HG03565 (cell line): Measurements from ENCODE around the gene LHFPL2.
"Not testable (repeated sequence)": the region's sequence is repeated elsewhere in the genome, so short reads cannot be mapped to it uniquely, and the experiment has no call there.

ENCODE experiments used
- ATAC-seq: cut with Tn5 transposase; IDR thresholded peaks from one replicate; pipeline ENCODE4 v1.9.1; 2021; ENCODE audit warnings: mild to moderate bottlenecking, moderate library complexity; ENCODE audit not compliant: unreplicated experiment

The LHFPL2 gene

DNA sequence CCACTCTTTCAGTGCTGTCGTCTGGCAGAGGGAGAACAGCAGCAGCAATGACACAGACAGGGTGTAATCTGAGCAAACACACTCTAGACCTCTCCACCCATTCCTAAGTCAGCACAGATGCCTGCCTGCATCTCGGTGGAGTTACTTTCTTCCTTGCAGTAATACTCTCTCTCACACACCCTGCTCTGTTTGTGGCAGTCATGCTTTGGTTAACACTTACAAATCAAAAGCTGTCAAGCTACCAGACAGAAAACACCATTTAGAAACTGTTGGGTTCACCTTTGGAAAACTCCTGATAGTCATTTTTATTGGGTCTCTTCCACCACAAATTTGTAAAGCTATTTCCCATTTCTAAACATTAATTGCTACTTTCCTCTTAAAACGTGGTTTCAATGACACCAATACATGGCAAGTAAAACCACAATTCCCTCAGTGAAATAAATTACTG, 27.3 kb downstream of the LHFPL2 start:
- no peak for ATAC-seq

DNA sequence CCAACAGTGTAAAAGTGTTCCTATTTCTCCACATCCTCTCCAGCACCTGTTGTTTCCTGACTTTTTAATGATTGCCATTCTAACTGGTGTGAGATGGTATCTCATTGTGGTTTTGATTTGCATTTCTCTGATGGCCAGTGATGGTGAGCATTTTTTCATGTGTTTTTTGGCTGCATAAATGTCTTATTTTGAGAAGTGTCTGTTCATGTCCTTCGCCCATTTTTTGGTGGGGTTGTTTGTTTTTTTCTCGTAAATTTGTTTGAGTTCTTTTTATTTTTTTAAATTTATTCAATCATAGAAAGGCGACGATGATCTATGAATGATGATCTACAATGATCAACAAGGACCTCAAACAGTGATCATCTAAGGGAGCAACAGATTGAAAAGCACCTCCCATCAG, 28.5 kb downstream of the LHFPL2 start:
- ATAC-seq, result not testable (repeated sequence)

DNA sequence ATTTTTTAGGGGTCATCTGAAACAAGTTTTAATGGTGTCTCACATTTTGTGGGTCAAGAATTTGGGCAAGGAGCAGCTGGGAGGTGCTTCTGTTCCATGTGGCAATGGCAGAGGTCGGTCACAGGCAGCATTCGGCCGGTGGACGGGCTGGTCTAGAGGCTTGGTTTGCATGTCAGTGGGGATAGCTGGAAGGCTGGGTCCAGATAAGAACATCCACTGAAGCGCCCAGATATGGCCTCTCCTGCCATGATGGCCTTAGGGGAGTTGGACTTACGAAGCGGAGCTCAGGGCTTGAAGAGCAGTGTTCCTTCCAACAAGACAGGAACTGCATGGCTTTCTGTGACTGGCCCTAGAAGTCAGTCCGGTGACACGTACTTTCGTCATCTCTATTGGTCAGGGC, 30.3 kb downstream of the LHFPL2 start:
- no peak for ATAC-seq

DNA sequence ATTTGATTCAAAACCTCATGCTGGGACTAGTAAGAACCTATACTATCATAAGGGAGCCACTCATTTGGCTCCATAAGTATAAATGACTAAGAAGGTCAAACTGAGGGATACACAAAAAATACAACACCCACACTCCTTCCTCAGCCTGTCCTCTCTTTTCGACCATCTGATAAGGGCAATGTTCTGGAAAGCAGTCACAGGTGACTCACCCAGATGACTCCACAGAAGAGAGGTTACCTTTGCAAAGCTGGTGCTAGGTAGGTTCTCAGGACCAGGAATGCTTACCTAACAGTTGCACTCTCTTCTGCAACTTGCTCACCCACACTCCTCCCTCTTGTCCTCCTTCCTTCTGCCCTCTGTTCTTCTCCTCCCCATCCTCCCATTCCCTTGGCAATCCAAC, 32.9 kb downstream of the LHFPL2 start:
- ATAC-seq, result no peak

DNA sequence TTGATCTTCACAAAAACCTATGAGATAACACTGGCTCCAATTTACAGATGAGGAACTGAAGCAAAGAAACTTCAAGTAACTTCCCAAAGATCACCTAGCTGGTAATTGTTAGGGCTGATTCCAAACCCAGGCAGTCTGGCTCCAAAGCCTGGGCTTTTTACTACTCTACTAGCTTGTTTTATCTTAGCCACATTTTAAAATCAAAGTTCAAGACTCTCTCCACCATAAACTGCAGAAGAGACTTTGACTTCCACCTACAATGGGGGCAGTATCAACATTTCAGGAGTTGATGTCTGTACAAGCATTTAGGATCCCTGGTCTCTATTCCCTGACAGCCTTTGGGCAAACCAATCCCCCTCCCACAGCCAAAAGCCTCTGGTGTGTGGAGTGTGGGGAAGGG, 33.8 kb downstream of the LHFPL2 start:
- no peak for ATAC-seq

DNA sequence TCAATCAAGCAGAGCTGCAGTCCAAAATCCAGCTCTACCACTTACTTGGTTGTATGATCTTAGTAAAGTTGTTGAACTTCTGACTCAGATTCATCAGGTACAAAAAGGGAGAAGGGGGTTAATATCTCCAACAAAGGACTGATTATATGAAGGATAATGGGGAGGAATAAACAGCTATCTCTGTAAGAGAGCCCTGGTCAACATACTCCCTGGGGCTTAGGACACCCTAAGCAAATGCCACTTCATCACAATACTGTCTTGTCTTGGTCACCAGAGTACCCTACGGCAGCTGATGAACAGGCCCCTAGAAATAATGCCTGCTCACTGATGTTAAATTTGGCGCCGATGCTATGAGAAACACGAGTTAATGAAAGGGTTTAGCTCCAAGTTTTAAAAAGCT, 34.8 kb downstream of the LHFPL2 start:
- ATAC-seq, result no peak

DNA sequence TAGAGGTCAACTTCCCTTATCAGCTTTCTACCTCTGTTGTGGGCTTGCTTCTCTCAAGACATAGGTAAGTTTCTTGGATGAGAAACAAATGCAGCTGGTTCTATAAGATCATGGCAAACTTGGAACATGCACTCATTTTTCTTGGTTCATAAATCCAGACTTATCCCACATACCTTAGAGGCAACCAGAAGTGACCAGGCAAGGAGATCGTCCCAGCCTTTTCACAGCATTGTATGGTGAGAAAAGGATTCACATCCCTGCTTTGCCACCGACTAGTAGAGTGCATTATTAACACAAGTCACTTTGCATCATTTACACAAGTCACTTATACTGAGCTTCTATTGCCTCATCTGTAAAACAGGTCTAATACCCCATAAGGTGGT, 35.4 kb downstream of the LHFPL2 start:
- ATAC-seq, result no peak

DNA sequence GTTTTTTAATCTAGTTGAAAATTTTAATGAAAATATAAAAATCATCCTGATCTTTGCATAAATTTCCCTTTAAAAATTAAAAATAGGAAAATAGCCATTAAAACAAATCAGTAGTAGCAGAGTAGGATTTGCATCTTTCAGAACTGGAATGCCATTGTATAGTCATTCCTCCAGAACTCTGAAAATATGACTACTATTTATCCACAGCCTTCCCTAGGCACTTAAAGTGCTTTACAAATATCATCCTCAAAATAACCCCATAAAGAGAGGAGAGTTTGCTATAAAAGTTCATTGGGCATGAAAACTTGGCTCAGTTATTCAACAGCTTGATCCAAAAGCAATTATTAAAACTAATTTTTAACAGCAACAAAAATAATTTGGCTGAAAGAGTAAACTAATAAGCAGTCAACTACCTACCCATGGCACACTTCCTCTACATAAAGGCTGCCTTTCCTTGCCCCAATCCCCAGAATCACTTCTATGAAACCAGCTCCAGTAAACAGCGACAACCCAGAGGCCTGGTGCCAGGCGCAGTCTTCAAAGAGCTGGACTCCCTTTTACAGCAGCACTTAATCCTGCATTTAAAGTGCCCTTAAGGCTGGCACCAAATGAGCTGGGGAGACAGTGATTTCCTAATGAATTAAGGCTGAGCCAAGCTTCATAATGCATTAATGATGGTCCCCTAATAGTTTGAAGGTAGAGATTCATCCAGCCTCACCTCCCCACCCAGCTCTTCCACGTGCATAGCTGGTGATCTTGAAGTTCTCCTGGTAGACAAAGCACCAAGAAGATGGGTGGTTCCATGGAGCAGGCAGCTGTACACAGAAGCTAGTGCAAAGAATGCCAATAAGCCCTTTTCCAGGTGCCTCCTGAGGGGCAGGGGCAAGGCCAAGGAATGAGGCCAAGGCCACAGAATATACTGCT, 36.1 kb downstream of the LHFPL2 start:
- no peak for ATAC-seq

DNA sequence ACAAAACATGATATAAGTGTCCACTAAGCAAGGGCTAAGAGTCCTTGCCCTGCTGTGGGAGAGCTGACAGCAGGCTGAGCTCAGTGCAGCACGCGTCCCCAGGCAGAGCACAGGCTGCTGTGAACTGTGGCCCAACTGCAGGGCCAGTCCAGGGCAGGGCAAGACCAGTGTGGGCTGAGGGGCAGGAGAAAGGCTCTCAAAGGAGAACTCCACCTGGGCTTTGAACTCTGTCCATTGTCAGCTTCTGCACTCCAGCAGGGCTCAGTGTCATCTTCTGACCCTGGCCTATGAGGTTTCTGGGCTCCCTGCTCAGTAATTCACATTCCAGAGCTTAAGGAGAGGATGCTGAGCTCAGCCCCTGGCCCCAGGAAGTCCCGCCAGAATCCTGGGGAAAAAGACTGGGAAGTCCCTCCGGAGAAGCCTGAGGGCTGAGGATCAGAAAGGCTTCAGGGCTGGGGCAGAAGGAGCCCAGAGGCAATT, 37.4 kb downstream of the LHFPL2 start:
- ATAC-seq, result no peak

DNA sequence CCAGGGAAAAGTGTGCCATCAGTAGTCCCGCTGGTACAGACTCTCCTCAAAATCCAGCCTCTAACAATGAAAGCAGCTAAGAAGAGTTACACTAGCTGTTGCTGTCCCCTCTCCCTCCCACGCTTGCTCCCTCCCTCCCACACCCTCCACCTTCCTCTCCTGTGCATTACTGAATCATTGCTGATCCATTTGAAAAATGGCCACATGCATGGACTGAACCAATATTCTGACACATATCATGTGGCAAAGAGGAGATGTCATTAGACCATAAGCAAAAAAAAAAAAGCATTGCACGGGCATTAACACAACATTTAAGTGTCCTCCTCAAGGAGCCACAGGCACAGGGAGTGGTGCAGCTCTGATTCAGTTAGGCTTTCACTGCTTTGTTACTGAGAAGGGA, 37.9 kb downstream of the LHFPL2 start:
- ATAC-seq, result no peak

DNA sequence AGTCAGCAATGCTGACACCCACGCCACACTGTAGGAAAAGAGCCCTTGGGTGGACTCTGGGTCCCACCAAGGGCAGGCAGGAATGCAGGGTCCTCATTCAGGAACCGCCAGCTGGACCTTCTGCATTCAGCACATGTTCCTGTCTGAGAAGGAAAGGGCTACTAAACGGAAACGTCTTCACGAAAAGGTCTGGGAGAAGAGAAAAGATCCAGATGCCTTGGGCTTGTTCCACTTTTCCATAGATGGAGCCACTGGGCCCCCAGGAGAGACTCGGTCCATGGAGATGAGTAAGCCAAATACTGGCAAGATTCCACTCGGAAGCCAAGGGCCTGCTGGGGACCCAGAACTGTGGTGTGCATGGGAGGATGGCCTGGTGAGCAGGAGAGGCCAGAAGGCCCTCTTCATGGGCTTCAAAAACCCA, 38.4 kb downstream of the LHFPL2 start:
- ATAC-seq, result no peak

DNA sequence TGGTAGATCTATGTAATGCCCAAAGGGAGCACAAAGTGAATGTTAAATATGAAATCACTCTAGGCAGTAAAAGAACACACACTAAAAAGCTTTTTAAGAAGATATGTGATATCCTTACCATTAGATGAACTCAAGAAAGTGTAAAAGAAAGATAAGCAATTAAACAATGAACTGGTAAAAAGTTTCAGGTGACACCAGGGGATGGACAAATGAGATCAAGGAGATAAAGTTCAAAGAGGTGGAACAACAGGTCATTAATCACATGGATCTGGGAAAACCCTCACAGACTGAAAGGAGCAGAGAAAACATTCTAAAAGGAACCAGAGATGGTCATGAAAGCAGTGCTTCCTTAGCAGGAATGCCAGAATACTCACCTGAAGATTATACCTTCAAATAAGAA, 40.7 kb downstream of the LHFPL2 start:
- ATAC-seq, result no peak

DNA sequence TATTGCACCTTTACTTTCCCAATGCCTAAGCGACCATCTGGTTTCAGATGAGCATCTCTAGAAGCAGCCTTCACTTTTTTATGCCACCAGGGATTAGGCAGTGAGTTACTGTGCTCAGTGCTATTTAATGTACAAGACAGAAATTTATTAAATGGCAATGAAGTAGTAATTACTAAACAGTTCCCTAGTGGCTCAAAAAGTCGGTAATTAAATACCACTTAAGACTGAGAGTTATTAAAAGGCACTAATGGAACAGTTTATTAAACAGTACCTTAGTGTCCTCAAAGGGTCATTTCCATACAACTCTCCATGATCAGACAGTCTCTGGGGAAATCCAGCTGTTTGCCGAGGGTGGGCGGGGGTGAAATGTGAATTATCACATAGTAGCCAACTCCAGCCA, 42.3 kb downstream of the LHFPL2 start:
- ATAC-seq, result no peak

DNA sequence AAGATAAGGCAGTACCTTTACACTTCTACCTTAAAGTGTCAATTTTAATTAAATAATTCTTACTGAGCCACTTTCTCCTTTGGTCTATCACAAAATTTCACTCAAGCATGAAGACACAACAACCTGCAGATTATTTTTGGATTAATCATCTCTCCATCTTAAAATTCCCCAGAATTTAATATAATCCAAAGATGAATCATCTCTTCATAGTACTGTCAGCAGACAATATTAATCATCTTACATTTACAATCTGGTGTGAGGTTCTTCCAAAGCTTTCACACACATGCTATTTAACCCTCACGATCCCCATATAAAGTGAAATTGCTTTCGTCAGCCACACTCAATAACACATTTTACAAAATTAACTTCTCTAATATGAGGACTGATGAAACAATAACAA, 43.0 kb downstream of the LHFPL2 start:
- ATAC-seq, result no peak

DNA sequence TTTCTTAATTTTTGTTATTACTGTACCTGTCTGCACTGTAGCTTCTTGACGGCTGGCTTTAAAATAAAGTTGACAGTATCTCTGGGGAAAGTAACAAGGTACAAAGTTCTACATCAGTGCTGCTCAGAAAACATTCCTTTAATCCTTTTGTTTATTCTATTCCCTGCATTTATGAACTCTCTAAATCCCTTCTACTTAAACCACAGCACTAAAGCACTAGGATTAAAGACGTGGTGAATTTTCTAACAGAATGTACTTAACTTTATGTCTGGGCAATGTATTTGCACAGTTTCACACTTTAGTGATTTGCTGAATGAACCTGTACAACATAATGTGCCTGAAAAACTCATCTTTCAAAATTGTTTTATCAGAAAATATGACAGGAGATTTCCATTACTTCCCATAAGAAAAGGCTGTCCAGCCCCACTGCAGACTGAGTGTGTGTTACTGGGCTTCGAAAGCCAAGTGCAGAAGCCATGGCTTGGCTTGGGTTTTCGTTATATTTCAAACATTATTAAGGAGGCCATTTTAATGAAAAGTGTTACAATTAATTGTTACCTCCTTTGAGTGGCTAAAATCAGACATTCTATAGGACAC, 43.8 kb downstream of the LHFPL2 start:
- no peak for ATAC-seq

DNA sequence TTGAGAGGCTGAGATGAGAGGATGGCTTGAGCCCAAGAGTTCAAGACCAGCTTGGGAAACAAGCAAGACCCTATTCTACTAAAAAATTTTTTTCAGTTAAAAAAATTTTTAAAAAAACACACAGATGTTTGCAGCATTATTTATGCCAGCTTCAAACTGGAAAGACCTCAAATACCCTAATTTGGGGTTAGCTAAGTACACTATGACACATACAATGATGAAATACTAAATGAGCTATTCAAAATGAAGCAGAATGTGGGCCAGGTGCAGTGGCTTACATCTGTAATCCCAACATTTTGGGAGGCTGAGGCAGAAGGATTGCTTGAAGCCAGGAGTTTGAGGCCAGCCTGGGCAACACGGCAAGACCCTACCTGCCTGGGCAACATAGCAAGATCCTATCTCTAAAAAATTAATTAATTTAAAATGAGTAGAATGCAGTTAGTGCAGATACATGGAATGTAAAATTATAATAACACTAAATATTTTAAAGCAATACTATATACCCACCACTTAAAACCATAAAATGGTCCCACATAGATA, 44.9 kb downstream of the LHFPL2 start:
- ATAC-seq, result no peak

DNA sequence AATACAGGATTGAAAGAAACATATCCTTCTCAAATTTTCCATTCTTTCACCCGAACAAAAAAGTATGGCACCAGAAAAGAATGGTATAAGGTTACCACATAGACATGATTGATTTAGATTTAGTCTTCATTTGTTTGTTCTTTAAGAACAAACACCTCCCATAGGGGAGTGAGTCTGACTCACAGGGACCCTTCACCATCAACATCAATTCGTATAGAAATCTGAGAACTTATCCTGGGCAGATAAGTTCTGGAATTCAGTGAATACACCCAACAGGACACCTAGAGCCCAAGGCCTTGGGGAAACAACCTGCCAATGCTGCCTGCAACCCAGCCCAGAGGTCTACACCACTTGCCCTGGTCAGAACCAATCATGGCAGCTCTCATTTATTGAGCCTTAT, 46.2 kb downstream of the LHFPL2 start:
- ATAC-seq, result no peak

DNA sequence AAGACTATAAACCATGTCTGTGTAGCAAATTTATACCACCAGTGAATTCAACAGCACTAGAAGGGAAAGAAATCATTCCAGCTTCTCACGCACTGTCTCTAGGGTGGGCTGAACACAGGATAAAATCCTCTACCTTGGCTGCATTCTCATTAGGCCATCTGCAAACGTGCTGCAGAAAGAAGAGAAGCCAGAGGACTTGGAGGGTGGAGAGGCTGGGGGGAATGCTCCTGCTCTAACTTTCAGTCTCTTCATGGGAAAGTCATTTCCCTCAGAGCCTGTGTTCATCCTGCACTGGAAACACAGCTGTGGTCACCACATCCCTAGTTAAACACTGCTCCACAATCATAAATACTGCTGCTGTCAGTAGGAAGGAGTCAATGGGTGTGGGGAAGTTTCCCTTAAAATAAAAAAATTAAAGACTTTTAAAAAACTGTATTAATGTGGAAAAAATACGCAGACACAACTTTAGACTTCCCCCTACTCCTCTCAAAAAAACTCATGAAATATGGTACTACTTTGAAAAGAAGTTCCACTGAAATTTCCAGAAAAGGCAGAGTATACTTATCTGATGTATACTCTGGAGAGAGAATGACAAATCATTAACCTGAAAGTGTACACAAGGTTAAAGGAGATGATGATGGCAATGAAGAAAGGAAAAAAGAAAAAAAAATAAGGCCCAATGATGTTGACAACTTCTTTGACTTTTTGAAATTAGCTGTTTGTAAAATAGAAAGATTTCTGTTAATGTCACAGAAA, 46.8 kb downstream of the LHFPL2 start:
- ATAC-seq, result no peak

DNA sequence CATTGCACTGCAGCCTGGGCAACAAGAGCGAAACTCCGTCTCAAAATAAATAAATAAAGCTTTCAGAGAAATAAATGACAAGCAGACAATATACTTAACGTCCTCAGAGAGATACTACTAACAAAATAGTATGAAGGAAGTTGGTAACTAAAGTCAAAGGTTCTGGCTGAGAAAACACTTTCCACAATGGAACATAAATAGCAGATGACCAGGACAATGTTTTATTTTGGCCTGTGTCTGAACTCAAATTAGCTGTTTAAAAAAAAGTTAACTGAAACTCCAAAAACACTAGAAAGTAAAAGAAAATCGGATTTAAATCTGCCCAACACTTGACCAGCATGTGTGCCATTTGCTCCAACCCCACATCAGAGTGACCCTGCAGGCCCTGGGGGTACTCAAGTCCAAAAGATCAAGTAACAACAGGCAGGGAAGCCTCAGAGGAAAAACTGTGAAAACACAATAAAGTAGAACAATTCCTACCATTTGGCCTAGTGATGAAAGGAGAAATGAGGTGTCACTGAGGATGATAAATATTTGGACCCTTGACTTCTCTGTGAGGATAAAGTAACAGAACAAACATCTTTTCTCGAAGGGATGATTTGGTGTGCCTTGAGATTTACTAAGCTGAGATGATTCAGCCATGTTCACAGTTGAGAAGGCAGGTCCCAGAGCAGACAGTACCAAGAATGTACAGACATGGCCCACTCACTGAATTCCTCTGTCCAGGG, 47.7 kb downstream of the LHFPL2 start:
- ATAC-seq, result no peak

DNA sequence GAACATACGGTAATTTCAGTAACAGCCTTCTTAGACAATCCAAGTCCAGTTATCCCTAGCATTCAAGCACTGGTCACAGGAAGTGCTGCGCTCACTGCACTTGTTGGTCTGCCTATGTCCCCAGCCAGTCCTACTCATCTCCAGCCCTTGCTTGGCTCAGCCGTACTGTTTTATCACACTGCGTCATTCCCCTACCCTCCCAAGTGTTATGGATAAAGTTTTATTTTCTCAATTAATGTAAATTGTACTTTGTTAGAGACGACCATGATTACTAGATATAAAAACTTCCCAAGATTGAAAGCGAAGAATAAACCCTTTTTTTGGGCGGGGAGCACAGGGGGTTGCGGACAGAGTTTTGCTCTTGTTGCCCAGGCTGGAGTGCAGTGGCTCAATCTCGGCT, 49.6 kb downstream of the LHFPL2 start:
- no peak for ATAC-seq

DNA sequence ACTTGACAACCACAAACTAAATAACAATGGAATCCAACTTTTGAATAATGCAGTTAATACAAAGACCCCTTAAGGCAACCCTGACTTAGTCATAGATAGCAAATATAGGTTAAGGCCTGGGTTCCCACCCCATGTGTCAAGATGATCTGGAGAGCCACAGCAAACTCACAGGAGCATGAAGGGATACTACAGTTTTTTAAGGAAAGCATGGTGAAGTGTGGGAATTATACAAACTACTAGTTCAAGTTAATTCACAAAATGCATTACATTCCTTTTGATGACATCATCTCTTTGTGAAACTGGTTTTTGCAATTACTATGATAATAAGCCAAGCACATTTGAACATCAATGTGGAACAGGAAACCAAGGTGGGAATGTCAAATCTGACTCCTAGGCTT, 50.6 kb downstream of the LHFPL2 start:
- ATAC-seq, result no peak
